ENCODE data around the gene ESR1.

GRCh38 chr6:151761851-151762250 lies 45.6 kb upstream of the ESR1 start:
- TF ChIP-seq CTCF (IDR thresholded peaks at IDR 0.05; ENCODE audit: low read depth, low read length, missing input control) = no peak
- TF ChIP-seq YY1 (IDR thresholded peaks at IDR 0.05) = no peak
- TF ChIP-seq TAF1 (conservative IDR thresholded peaks at IDR 0.05) = no peak
